ENCODE results near the gene SOX12. TPM values are rescaled to one million over a fixed set of nuclear protein-coding genes. Genes with fewer than 3 reads are reported as not detected.
A peak's percentile ranks its signal among the peaks of the same experiment; 100 is the strongest.

SOX12 gene
- total RNA-seq, 1 experiment from 2014 or later = 59.1 TPM

- TF ChIP-seq ZSCAN18 (CRISPR knock-in tag; IDR thresholded peaks at IDR 0.05) (no peak), EMX1 (CRISPR knock-in tag; IDR thresholded peaks at IDR 0.05) (no peak), ZNF219 (CRISPR knock-in tag; IDR thresholded peaks at IDR 0.05; ENCODE audit: borderline replicate concordance) (no peak), MAX (CRISPR knock-in tag; IDR thresholded peaks at IDR 0.05) (peak; percentile 61), NR1H2 (CRISPR knock-in tag; IDR thresholded peaks at IDR 0.05) (no peak), SP1 (CRISPR knock-in tag; conservative IDR thresholded peaks at IDR 0.05) (peak; percentile 89), ZNF281 (CRISPR knock-in tag; IDR thresholded peaks at IDR 0.05) (peak; percentile 86), TP53 (CRISPR knock-in tag; IDR thresholded peaks at IDR 0.05) (peak; percentile 26; the same call in 1 of the 2 replicates), HMGA2 (CRISPR knock-in tag; IDR thresholded peaks at IDR 0.05) (no peak), CREM (CRISPR knock-in tag; IDR thresholded peaks at IDR 0.05) (peak; percentile 37; the same call in 1 of the 2 replicates), ELF4 (CRISPR knock-in tag; IDR thresholded peaks at IDR 0.05; ENCODE audit: low read depth) (no peak), E2F5 (CRISPR knock-in tag; IDR thresholded peaks at IDR 0.05) (0 out of 2 replicates have a peak, but pooled peaks have one; percentile 51), NFE2L1 (CRISPR knock-in tag; IDR thresholded peaks at IDR 0.05) (no peak; the same call in 1 of the 2 replicates), RELA (CRISPR knock-in tag; IDR thresholded peaks at IDR 0.05; ENCODE audit: borderline replicate concordance) (no peak; the same call in 1 of the 2 replicates), ETV6 (CRISPR knock-in tag; IDR thresholded peaks at IDR 0.05) (peak; percentile 62; the same call in 1 of the 2 replicates), ZNF512 (CRISPR knock-in tag; IDR thresholded peaks at IDR 0.05; ENCODE audit: borderline replicate concordance) (no peak), ZMAT4 (CRISPR knock-in tag; IDR thresholded peaks at IDR 0.05) (no peak), NR2C2 (CRISPR knock-in tag; IDR thresholded peaks at IDR 0.05) (no peak), ZNF416 (CRISPR knock-in tag; IDR thresholded peaks at IDR 0.05) (no peak), STAT6 (CRISPR knock-in tag; conservative IDR thresholded peaks at IDR 0.05; ENCODE audit: low read depth) (no peak), ZNF671 (CRISPR knock-in tag; IDR thresholded peaks at IDR 0.05) (no peak)
- TF ChIP-seq, protein P1, sequence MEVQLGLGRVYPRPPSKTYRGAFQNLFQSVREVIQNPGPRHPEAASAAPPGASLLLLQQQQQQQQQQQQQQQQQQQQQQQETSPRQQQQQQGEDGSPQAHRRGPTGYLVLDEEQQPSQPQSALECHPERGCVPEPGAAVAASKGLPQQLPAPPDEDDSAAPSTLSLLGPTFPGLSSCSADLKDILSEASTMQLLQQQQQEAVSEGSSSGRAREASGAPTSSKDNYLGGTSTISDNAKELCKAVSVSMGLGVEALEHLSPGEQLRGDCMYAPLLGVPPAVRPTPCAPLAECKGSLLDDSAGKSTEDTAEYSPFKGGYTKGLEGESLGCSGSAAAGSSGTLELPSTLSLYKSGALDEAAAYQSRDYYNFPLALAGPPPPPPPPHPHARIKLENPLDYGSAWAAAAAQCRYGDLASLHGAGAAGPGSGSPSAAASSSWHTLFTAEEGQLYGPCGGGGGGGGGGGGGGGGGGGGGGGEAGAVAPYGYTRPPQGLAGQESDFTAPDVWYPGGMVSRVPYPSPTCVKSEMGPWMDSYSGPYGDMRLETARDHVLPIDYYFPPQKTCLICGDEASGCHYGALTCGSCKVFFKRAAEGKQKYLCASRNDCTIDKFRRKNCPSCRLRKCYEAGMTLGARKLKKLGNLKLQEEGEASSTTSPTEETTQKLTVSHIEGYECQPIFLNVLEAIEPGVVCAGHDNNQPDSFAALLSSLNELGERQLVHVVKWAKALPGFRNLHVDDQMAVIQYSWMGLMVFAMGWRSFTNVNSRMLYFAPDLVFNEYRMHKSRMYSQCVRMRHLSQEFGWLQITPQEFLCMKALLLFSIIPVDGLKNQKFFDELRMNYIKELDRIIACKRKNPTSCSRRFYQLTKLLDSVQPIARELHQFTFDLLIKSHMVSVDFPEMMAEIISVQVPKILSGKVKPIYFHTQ (CRISPR knock-in tag; IDR thresholded peaks at IDR 0.05) = no peak
- TF ChIP-seq, protein P2, sequence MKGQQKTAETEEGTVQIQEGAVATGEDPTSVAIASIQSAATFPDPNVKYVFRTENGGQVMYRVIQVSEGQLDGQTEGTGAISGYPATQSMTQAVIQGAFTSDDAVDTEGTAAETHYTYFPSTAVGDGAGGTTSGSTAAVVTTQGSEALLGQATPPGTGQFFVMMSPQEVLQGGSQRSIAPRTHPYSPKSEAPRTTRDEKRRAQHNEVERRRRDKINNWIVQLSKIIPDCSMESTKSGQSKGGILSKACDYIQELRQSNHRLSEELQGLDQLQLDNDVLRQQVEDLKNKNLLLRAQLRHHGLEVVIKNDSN (CRISPR knock-in tag; IDR thresholded peaks at IDR 0.05) = no peak
These were observed 22.5 kb downstream of the SOX12 start (continued) for GRCh38 chr20:347640-348484.

Data from WTC11 (cell line).